ENCODE measurements around the gene CSAG1. TPM values are rescaled to one million over a fixed set of nuclear protein-coding genes. Genes with fewer than 3 reads are reported as not detected.
"Not testable (repeated sequence)": the region's sequence is repeated elsewhere in the genome, so short reads cannot be mapped to it uniquely, and the experiment has no call there.

CSAG1 gene
- total and polyA plus RNA-seq, 2 experiments from 2014 or later, result not detected

DNA sequence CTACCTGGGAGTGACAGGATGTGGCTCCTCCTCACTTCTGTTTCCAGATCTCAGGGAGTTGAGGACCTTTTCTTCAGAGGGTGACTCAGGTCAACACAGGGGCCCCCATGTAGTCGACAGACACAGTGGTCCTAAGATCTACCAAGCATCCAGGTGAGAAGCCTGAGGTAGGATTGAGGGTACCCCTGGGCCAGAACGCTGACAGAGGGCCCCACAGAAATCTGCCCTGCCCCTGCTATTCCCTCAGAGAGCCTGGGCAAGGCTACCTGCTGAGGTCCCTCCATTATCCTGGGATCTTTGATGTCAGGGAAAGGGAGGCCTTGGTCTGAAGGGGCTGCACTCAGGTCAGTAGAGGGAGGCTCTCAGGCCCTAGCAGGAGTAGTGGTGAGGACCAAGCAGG lies 1.6 kb upstream of the CSAG1 start:
- Histone ChIP-seq H3K4me2 (no peak overlapping the region), H3K36me3 (replicated peaks; ENCODE audit: insufficient read depth, low read depth) (no peaks in the 10 kb centered on the region)
- WGBS (ENCODE audit: low lambda C conversion rate, missing lambda C conversion rate), result 77% methylated on average over 2 of the region's 2 CpGs

DNA sequence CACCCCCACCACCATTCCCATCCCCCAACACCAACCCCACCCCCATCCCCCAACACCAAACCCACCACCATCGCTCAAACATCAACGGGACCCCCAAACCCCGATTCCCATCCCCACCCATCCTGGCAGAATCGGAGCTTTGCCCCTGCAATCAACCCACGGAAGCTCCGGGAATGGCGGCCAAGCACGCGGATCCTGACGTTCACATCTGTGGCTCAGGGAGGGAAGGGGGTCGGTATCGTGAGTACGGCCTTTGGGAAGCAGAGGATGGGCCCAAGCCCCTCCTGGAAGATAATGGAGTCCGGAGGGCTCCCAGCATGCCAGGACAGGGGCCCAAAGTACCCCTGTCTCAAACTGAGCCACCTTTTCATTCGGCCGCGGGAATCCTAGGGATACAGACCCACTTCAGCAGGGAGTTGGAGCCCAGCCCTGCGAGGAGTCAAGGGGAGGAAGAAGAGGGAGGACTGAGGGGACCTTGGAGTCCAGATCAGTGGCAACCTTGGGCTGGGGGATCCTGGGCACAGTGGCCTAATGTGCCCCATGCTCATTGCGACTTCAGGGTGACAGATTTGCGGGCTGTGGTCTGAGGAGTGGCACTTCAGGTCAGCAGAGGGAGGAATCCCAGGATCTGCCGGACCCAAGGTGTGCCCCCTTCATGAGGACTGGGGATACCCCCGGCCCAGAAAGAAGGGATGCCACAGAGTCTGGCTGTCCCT lies 780 bp upstream of the CSAG1 start:
- H2AFZ ChIP-seq; H3K79me2 ChIP-seq; H3K4me3 ChIP-seq; H3K36me3 ChIP-seq (replicated peaks; ENCODE audit: insufficient read depth, low read depth); H3K9me3 ChIP-seq (ENCODE audit: low read depth); DNase-seq (ENCODE audit: low spot score); H3K27me3 ChIP-seq; H3K4me1 ChIP-seq (ENCODE audit: insufficient read depth); H3K4me2 ChIP-seq; H3K9me2 ChIP-seq (replicated peaks; ENCODE audit: insufficient read depth); H4K20me1 ChIP-seq (ENCODE audit: insufficient read depth, poor library complexity, severe bottlenecking); H3K27ac ChIP-seq: not testable (repeated sequence)
- WGBS (ENCODE audit: low lambda C conversion rate, missing lambda C conversion rate), result 92% methylated on average over 20 of the region's 22 CpGs

More for the DNA sequence above, 1.6 kb upstream of the CSAG1 start:
- Histone ChIP-seq H3K27me3 (no peaks in the 10 kb centered on the region), H3K27ac (no peak overlapping the region), H3K79me2 (no peaks in the 10 kb centered on the region), H4K20me1 (ENCODE audit: insufficient read depth, poor library complexity, severe bottlenecking) (no peaks in the 10 kb centered on the region), H3K9me3 (ENCODE audit: low read depth) (no peaks in the 10 kb centered on the region), H3K4me3 (no peak overlapping the region), H3K4me1 (ENCODE audit: insufficient read depth) (no peaks in the 10 kb centered on the region), H2AFZ (no peak overlapping the region), H3K9me2 (replicated peaks; ENCODE audit: insufficient read depth) (no peaks in the 10 kb centered on the region)
- DNase-seq (ENCODE audit: low spot score), result no peak
- TF ChIP-seq EZH2 (IDR thresholded peaks at IDR 0.05; ENCODE audit: borderline replicate concordance) (no peak), EZH2phosphoT487 (IDR thresholded peaks at IDR 0.05; ENCODE audit: low read depth, severe bottlenecking, unreplicated experiment) (no peak)
- TF ChIP-seq, protein P1, sequence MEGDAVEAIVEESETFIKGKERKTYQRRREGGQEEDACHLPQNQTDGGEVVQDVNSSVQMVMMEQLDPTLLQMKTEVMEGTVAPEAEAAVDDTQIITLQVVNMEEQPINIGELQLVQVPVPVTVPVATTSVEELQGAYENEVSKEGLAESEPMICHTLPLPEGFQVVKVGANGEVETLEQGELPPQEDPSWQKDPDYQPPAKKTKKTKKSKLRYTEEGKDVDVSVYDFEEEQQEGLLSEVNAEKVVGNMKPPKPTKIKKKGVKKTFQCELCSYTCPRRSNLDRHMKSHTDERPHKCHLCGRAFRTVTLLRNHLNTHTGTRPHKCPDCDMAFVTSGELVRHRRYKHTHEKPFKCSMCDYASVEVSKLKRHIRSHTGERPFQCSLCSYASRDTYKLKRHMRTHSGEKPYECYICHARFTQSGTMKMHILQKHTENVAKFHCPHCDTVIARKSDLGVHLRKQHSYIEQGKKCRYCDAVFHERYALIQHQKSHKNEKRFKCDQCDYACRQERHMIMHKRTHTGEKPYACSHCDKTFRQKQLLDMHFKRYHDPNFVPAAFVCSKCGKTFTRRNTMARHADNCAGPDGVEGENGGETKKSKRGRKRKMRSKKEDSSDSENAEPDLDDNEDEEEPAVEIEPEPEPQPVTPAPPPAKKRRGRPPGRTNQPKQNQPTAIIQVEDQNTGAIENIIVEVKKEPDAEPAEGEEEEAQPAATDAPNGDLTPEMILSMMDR (IDR thresholded peaks at IDR 0.05; ENCODE audit: poor library complexity), result no peak

DNA sequence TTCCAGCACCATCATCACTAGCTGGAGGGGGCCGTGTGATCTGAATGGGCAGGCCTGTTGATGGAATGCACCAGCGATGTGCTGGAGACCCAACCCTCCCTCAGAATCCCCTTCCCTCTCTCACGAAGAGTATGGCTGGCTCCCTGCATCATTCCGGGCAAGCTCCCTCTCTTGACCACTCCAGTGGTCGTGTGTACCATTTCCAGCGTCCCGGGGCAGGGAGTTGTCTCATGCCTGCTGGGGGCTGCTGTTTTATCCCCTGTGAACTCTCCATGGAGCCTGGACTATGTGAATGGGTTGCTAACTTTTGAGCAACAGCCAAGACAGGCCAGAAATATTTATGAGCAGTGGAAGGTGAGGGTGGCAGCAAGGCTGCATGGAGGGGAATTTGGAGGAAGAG lies 8.1 kb downstream of the CSAG1 start:
- H3K9me2 ChIP-seq (replicated peaks; ENCODE audit: insufficient read depth), result no peaks in the 10 kb centered on the region
- no peaks in the 10 kb centered on the region for H3K9me3 ChIP-seq (ENCODE audit: low read depth)
- H4K20me1 ChIP-seq (ENCODE audit: insufficient read depth, poor library complexity, severe bottlenecking), result no peaks in the 10 kb centered on the region
- no peak overlapping the region for H3K4me2 ChIP-seq
- no peak for TF ChIP-seq EZH2phosphoT487 (IDR thresholded peaks at IDR 0.05; ENCODE audit: low read depth, severe bottlenecking, unreplicated experiment)
- TF ChIP-seq EZH2 (IDR thresholded peaks at IDR 0.05; ENCODE audit: borderline replicate concordance), result no peak
- TF ChIP-seq, protein P1 (IDR thresholded peaks at IDR 0.05; ENCODE audit: poor library complexity), result no peak
- H3K27ac ChIP-seq, result no peak overlapping the region
- no peak for DNase-seq (ENCODE audit: low spot score)
- 78% methylated on average over 7 of the region's 7 CpGs for WGBS (ENCODE audit: low lambda C conversion rate, missing lambda C conversion rate)
- H3K4me1 ChIP-seq (ENCODE audit: insufficient read depth), result no peaks in the 10 kb centered on the region
- no peaks in the 10 kb centered on the region for H3K27me3 ChIP-seq
- no peaks in the 10 kb centered on the region for H3K79me2 ChIP-seq
- H3K36me3 ChIP-seq (replicated peaks; ENCODE audit: insufficient read depth, low read depth), result no peaks in the 10 kb centered on the region
- H2AFZ ChIP-seq, result no peak overlapping the region
- H3K4me3 ChIP-seq, result no peak overlapping the region

DNA sequence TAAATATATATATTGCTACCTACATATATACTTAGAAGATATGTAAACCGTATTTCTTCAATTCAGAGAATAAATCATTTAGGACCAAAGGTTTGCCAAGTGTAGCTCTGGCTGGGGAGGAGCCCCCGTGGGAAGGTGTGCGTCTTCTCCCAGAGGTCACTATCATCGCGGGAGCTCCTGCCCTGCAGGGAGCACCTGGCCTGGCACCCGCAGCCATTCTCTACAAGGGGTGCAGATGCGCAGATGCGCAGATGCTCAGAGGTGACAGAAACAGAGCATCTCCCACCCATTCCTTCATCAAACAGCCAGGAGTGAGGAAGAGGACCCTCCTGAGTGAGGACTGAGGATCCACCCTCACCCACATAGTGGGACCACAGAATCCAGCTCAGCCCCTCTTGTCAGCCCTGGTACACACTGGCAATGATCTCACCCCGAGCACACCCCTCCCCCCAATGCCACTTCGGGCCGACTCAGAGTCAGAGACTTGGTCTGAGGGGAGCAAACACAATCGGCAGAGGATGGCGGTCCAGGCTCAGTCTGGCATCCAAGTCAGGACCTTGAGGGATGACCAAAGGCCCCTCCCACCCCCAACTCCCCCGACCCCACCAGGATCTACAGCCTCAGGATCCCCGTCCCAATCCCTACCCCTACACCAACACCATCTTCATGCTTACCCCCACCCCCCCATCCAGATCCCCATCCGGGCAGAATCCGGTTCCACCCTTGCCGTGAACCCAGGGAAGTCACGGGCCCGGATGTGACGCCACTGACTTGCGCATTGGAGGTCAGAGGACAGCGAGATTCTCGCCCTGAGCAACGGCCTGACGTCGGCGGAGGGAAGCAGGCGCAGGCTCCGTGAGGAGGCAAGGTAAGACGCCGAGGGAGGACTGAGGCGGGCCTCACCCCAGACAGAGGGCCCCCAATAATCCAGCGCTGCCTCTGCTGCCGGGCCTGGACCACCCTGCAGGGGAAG lies 19.4 kb downstream of the CSAG1 start, which contains the start of gene MAGEA2B:
Gene MAGEA2B, plus strand, starts transcription at position 814 of the 973 bp plus-strand sequence. CDS start 2,479 bp downstream, outside the sequence.
- not testable (repeated sequence) for H4K20me1 ChIP-seq (ENCODE audit: insufficient read depth, poor library complexity, severe bottlenecking); DNase-seq (ENCODE audit: low spot score); H3K4me1 ChIP-seq (ENCODE audit: insufficient read depth); H3K79me2 ChIP-seq; H3K36me3 ChIP-seq (replicated peaks; ENCODE audit: insufficient read depth, low read depth); H3K9me2 ChIP-seq (replicated peaks; ENCODE audit: insufficient read depth); H3K27me3 ChIP-seq; H3K9me3 ChIP-seq (ENCODE audit: low read depth); H3K4me2 ChIP-seq; H3K27ac ChIP-seq; H3K4me3 ChIP-seq; H2AFZ ChIP-seq
- WGBS (ENCODE audit: low lambda C conversion rate, missing lambda C conversion rate), result no CpG with 5 or more reads among the region's 35 CpGs

DNA sequence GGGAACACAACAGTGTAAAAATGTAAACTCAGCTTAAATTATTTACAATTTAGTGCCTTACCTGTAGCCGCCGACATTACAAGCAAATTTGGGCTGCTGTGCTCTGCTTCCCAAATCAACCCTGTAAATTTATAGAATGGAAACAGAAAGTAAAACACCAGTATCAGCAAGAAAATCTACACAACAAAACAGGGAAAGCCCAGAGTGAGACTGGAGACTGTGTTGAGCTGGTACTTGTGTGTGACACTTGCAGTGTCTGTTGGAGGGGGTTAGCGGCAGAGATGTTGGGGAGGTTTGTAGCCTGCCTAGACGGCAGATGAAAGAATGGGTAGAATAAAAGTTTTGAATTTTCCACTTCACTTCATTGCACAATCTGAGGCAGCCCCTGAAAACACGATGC lies 20.3 kb downstream of the CSAG1 start:
- H3K9me3 ChIP-seq (ENCODE audit: low read depth); DNase-seq (ENCODE audit: low spot score): not testable (repeated sequence)
- no CpG with 5 or more reads among the region's 5 CpGs for WGBS (ENCODE audit: low lambda C conversion rate, missing lambda C conversion rate)

DNA sequence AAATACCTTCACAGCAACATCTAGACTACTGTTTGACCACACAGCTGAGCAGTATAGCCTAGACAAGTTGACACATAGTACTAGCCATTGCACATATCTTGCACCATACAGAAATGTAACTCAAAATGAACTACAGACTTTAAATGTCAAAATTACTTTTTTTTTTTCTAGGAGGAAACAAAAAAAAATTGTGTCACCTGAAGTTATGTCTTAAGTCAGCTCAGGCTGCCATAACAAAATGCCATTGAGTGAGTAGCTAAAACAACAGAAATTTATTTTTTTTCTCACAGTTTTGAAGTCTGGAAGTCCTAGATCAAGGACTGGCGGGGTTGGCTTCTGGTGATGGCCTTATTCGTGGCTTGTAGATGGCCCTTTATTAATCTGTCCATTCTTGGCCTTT lies 24.3 kb downstream of the CSAG1 start, which contains the start of gene CSAG2:
Gene CSAG2, minus strand, starts transcription at position 101 of the 400 bp plus-strand sequence. CDS start 161 bp downstream, outside the sequence.
- H3K79me2 ChIP-seq; H3K4me3 ChIP-seq; H3K9me2 ChIP-seq (replicated peaks; ENCODE audit: insufficient read depth); DNase-seq (ENCODE audit: low spot score); H3K4me2 ChIP-seq; H2AFZ ChIP-seq; H4K20me1 ChIP-seq (ENCODE audit: insufficient read depth, poor library complexity, severe bottlenecking); H3K4me1 ChIP-seq (ENCODE audit: insufficient read depth); H3K9me3 ChIP-seq (ENCODE audit: low read depth); H3K27me3 ChIP-seq; H3K27ac ChIP-seq; H3K36me3 ChIP-seq (replicated peaks; ENCODE audit: insufficient read depth, low read depth): not testable (repeated sequence)
- no CpG with 5 or more reads among the region's 2 CpGs for WGBS (ENCODE audit: low lambda C conversion rate, missing lambda C conversion rate)

More for the DNA sequence above, 20.3 kb downstream of the CSAG1 start:
- H3K4me2 ChIP-seq; H3K79me2 ChIP-seq; H3K4me3 ChIP-seq; H3K9me2 ChIP-seq (replicated peaks; ENCODE audit: insufficient read depth); H3K27ac ChIP-seq; H4K20me1 ChIP-seq (ENCODE audit: insufficient read depth, poor library complexity, severe bottlenecking); H2AFZ ChIP-seq; H3K4me1 ChIP-seq (ENCODE audit: insufficient read depth); H3K36me3 ChIP-seq (replicated peaks; ENCODE audit: insufficient read depth, low read depth); H3K27me3 ChIP-seq: not testable (repeated sequence)
